SK-N-SH (cell line): Measurements from ENCODE around the gene FOSB. TPM values are rescaled to one million over a fixed set of nuclear protein-coding genes. Genes with fewer than 3 reads are reported as not detected.
A peak's percentile ranks its signal among the peaks of the same experiment; 100 is the strongest.

Experiments
- CTCF ChIA-PET: fragments of 300-600, 350-600 bp; formaldehyde crosslinking; extraction: SDS; loops from one replicate; lab custom pipeline; 2021; lab: Yijun Ruan, JAX
- POLR2A ChIA-PET: fragments of 350-600 bp; sonication (Branson Sonifier 250); formaldehyde crosslinking; extraction: SDS; loops from one replicate; lab custom pipeline; 2020; ENCODE audit warnings: antibody characterized with exemption, inconsistent platforms; lab: Yijun Ruan, JAX
- DNase-seq: peaks from one replicate; pipeline ENCODE4 v3.0.0; 2012
- H2AFZ ChIP-seq: fragments of 200-600 bp; sonication (generic); 2 replicates; pipeline ENCODE4 v1.8.1; 2016; ENCODE audit warnings: antibody characterized with exemption, mild to moderate bottlenecking, low read depth
- H3F3A ChIP-seq: fragments of 200-600 bp; sonication (generic); replicated peaks from 2 replicates; pipeline ENCODE3; 2016; ENCODE audit warnings: antibody characterized with exemption, mild to moderate bottlenecking; ENCODE audit not compliant: insufficient read depth
- H3K27ac ChIP-seq, 2 experiments: fragments of 200-500 bp in 1 of 2; fragments of 200-600 bp in 1 of 2; sonication (Bioruptor generic) in 1 of 2; sonication (generic), shearing (Covaris generic) in 1 of 2; 2 replicates each; pipeline versions ENCODE4 v1.5.1 to v1.6.1; 2014 to 2016; ENCODE audit warnings: low read depth in 2 of 2, inconsistent platforms in 1 of 2, low read length in 1 of 2, mild to moderate bottlenecking in 1 of 2, mixed read lengths in 1 of 2
- H3K27me3 ChIP-seq: fragments of 200-600 bp; sonication (generic), shearing (Covaris generic); 2 replicates; pipeline ENCODE4 v1.6.1; 2016; ENCODE audit warnings: mixed run types; ENCODE audit not compliant: insufficient read depth
- H3K36me3 ChIP-seq, 2 experiments: fragments of 200-500 bp in 1 of 2; fragments of 200-600 bp in 1 of 2; sonication (Bioruptor generic) in 1 of 2; sonication (generic) in 1 of 2; replicated peaks in 1 of 2; 2 replicates each; pipeline versions ENCODE3 to v1.5.1; 2014 to 2016; ENCODE audit warnings: low read length in 1 of 2, mild to moderate bottlenecking in 1 of 2; ENCODE audit not compliant: insufficient read depth in 2 of 2, control insufficient read depth in 1 of 2
- H3K4me1 ChIP-seq, 2 experiments: fragments of 200-500 bp in 1 of 2; fragments of 200-600 bp in 1 of 2; sonication (Bioruptor generic) in 1 of 2; sonication (generic), shearing (Covaris generic) in 1 of 2; 2 replicates each; pipeline versions ENCODE4 v1.5.1 to v1.6.1; 2014 to 2016; ENCODE audit warnings: low read depth in 1 of 2, low read length in 1 of 2, mixed run types in 1 of 2; ENCODE audit not compliant: insufficient read depth in 2 of 2, control insufficient read depth in 1 of 2
- H3K4me2 ChIP-seq: fragments of 200-600 bp; sonication (generic), shearing (Covaris generic); 2 replicates; pipeline ENCODE4 v1.6.1; 2017; ENCODE audit warnings: mixed run types
- H3K4me3 ChIP-seq, 2 experiments: fragments of 200-500 bp in 1 of 2; fragments of 200-600 bp in 1 of 2; sonication (Bioruptor generic) in 1 of 2; sonication (generic), shearing (Covaris generic) in 1 of 2; 2 replicates each; pipeline versions ENCODE4 v1.5.1 to v1.8.1; 2014 to 2016; ENCODE audit warnings: low read depth in 2 of 2, inconsistent platforms in 1 of 2, low read length in 1 of 2, mild to moderate bottlenecking in 1 of 2, mixed read lengths in 1 of 2, moderate library complexity in 1 of 2
- H3K79me2 ChIP-seq: fragments of 200-600 bp; sonication (generic); 2 replicates; pipeline ENCODE4 v1.8.1; 2017; ENCODE audit warnings: mild to moderate bottlenecking; ENCODE audit not compliant: insufficient read depth
- H3K9ac ChIP-seq: fragments of 200-600 bp; sonication (generic); 2 replicates; pipeline ENCODE4 v1.6.1; 2017; ENCODE audit warnings: mixed run types
- H3K9me2 ChIP-seq: fragments of 200-600 bp; sonication (generic); 2 replicates; pipeline ENCODE4 v1.6.1; 2017; ENCODE audit warnings: mixed run types
- H3K9me3 ChIP-seq: fragments of 200-600 bp; sonication (generic); 2 replicates; pipeline ENCODE4 v1.6.1; 2017; ENCODE audit warnings: mixed run types, mild to moderate bottlenecking, moderate library complexity
- H4K20me1 ChIP-seq: fragments of 200-600 bp; sonication (generic); 2 replicates; pipeline ENCODE4 v1.6.1; 2017; ENCODE audit warnings: mild to moderate bottlenecking, mixed run types; ENCODE audit not compliant: insufficient read depth
- CHD2 ChIP-seq: fragments of 150-350 bp; IDR thresholded peaks from 2 replicates; pipeline ENCODE4 v1.6.1; 2018; ENCODE audit warnings: low read length; ENCODE audit not compliant: partially characterized antibody
- FOXM1 ChIP-seq: IDR thresholded peaks from 2 replicates; pipeline ENCODE4 v1.4.0; 2012; ENCODE audit warnings: low read depth, mild to moderate bottlenecking
- GABPA ChIP-seq: IDR thresholded peaks from 2 replicates; pipeline ENCODE4 v1.4.0; 2012; ENCODE audit warnings: low read depth, mild to moderate bottlenecking
- MEF2A ChIP-seq: IDR thresholded peaks from 2 replicates; pipeline ENCODE4 v1.4.0; 2012; ENCODE audit warnings: low read depth, borderline replicate concordance
- MXI1 ChIP-seq: IDR thresholded peaks from 2 replicates; pipeline ENCODE4 v1.6.1; 2012; ENCODE audit warnings: mild to moderate bottlenecking, low read depth, low read length, improper control_type of control experiment
- NFIC ChIP-seq: IDR thresholded peaks from 2 replicates; pipeline ENCODE4 v1.4.0; 2012; ENCODE audit warnings: borderline replicate concordance
- NRF1 ChIP-seq: IDR thresholded peaks from 2 replicates; pipeline ENCODE4 v1.6.1; 2012; ENCODE audit warnings: low read depth, mild to moderate bottlenecking, low read length
- RAD21 ChIP-seq: IDR thresholded peaks from 2 replicates; pipeline ENCODE4 v1.6.1; 2012; ENCODE audit warnings: mild to moderate bottlenecking, low read length
- RCOR1 ChIP-seq: fragments of 150-350 bp; IDR thresholded peaks from 2 replicates; pipeline ENCODE4 v1.6.1; 2017; ENCODE audit warnings: antibody characterized with exemption, low read length
- RXRA ChIP-seq: IDR thresholded peaks from 2 replicates; pipeline ENCODE4 v1.4.0; 2012; ENCODE audit warnings: low read depth, mild to moderate bottlenecking, borderline replicate concordance
- SIN3A ChIP-seq: IDR thresholded peaks from 2 replicates; pipeline ENCODE4 v1.6.1; 2012; ENCODE audit warnings: low read depth, mild to moderate bottlenecking, low read length, moderate library complexity, borderline replicate concordance
- SMC3 ChIP-seq: IDR thresholded peaks from 2 replicates; pipeline ENCODE4 v1.6.1; 2012; ENCODE audit warnings: low read depth, low read length, improper control_type of control experiment
- TAF1 ChIP-seq: IDR thresholded peaks from 2 replicates; pipeline ENCODE4 v1.6.1; 2012; ENCODE audit warnings: low read depth, mild to moderate bottlenecking, low read length, moderate library complexity, borderline replicate concordance
- TCF12 ChIP-seq: IDR thresholded peaks from 2 replicates; pipeline ENCODE4 v1.4.0; 2012
- TEAD4 ChIP-seq: IDR thresholded peaks from 2 replicates; pipeline ENCODE4 v1.4.0; 2012; ENCODE audit warnings: mild to moderate bottlenecking, borderline replicate concordance; ENCODE audit not compliant: insufficient read depth
- YY1 ChIP-seq: IDR thresholded peaks from 2 replicates; pipeline ENCODE4 v1.4.0; 2012; ENCODE audit warnings: low read depth, mild to moderate bottlenecking
- WGBS: methylation state at CpG from one replicate; pipeline ENCODE4 v1.1.6; 2017; ENCODE audit warnings: low lambda C conversion rate; 5-methylcytosine and 5-hydroxymethylcytosine counted together
- polyA plus RNA-seq, 3 experiments: library from polyadenylated mRNA; depleted of rRNA; stranded (reverse); fragments of >200 nt; gene quantifications; 2 replicates each; pipeline ENCODE4 v1.2.3, GENCODE V29; 2012
- TF ChIP-seq, protein P1 (sequence below): IDR thresholded peaks from 2 replicates; pipeline ENCODE4 v1.4.0; 2012; ENCODE audit warnings: low read depth
- TF ChIP-seq, protein P2 (sequence below): IDR thresholded peaks from 2 replicates; pipeline ENCODE4 v1.4.0; 2012; ENCODE audit warnings: low read depth, borderline replicate concordance
- TF ChIP-seq, protein P3 (sequence below): IDR thresholded peaks from 2 replicates; pipeline ENCODE4 v1.6.1; 2012; ENCODE audit warnings: mild to moderate bottlenecking, low read depth, low read length, moderate library complexity
- TF ChIP-seq, protein P4 (sequence below): IDR thresholded peaks from 2 replicates; pipeline ENCODE4; 2012

FOSB gene
- polyA plus RNA-seq, 1 of the 3 experiments (the other 2 are of a cell fraction): 78.2 TPM

DNA sequence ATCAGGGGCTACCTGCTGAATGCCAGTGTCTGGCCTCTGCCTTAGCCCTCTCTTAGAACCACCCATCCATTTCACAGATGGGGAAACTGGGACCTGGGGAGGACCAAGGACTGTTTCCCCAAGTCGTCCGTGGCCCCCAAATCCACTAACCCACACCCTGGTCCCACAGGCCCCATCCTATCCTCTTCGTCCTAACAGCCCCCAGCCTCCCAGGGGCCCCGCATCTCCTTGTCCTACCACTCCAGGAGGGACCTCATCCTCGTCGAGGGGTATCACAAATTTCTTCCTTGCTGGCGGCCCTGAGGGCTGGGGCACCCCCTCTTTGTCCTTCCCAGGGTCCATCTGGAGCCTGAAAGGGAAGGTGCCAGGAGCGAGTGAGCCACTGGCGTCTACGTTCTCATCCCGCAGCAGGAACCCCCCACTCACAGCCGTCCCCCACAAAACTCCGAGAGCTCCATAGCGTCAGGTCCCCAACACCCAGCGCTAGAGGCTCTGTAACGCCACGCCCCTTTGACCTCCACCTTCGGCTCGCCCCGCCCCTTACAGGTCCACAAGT, 44.7 kb upstream of the FOSB start:
- peaks cover 39% of the 10 kb centered on the region for H3F3A ChIP-seq
- no peak for DNase-seq
- peaks cover 34% of the 10 kb centered on the region for H3K79me2 ChIP-seq
- peak overlapping the region; percentile 97 for H3K4me2 ChIP-seq
- H3K9me3 ChIP-seq: no peaks in the 10 kb centered on the region
- H3K4me1 ChIP-seq: peaks cover 14 to 20% of the 10 kb centered on the region in 2 experiments
- no peak overlapping the region for H2AFZ ChIP-seq
- TF ChIP-seq, protein P1, sequence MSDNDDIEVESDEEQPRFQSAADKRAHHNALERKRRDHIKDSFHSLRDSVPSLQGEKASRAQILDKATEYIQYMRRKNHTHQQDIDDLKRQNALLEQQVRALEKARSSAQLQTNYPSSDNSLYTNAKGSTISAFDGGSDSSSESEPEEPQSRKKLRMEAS: no peak
- TF ChIP-seq RXRA (no peak), TEAD4 (no peak), CHD2 (no peak), GABPA (no peak), SMC3 (no peak)
- TF ChIP-seq, protein P2, sequence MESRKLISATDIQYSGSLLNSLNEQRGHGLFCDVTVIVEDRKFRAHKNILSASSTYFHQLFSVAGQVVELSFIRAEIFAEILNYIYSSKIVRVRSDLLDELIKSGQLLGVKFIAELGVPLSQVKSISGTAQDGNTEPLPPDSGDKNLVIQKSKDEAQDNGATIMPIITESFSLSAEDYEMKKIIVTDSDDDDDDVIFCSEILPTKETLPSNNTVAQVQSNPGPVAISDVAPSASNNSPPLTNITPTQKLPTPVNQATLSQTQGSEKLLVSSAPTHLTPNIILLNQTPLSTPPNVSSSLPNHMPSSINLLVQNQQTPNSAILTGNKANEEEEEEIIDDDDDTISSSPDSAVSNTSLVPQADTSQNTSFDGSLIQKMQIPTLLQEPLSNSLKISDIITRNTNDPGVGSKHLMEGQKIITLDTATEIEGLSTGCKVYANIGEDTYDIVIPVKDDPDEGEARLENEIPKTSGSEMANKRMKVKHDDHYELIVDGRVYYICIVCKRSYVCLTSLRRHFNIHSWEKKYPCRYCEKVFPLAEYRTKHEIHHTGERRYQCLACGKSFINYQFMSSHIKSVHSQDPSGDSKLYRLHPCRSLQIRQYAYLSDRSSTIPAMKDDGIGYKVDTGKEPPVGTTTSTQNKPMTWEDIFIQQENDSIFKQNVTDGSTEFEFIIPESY: no peak
- no peaks in the 10 kb centered on the region for H3K27me3 ChIP-seq
- POLR2A ChIA-PET: interaction anchor here (1.1 kb wide), 1 partner anchor 56 kb away, joined by 3 read pairs; no protein-coding TSS in a partner anchor
- no peaks in the 10 kb centered on the region; the same call in 1 of the 2 replicates for H4K20me1 ChIP-seq
- peak overlapping the region; percentile 78 for H3K9ac ChIP-seq
- CTCF ChIA-PET: interaction anchor here (3.0 to 4.7 kb wide), 3 partner anchors 16 to 63 kb away, joined by 21 to 57 read pairs (median 29); no protein-coding TSS in a partner anchor
- H3K9me2 ChIP-seq: no peaks in the 10 kb centered on the region
- H3K36me3 ChIP-seq: peaks cover 4 to 13% of the 10 kb centered on the region in 2 experiments
- 7% methylated on average over 19 of the region's 20 CpGs for WGBS
- H3K4me3 ChIP-seq: peak overlapping the region; percentile 67 to 85
- H3K27ac ChIP-seq: peak overlapping the region; percentile 92 to 100

DNA sequence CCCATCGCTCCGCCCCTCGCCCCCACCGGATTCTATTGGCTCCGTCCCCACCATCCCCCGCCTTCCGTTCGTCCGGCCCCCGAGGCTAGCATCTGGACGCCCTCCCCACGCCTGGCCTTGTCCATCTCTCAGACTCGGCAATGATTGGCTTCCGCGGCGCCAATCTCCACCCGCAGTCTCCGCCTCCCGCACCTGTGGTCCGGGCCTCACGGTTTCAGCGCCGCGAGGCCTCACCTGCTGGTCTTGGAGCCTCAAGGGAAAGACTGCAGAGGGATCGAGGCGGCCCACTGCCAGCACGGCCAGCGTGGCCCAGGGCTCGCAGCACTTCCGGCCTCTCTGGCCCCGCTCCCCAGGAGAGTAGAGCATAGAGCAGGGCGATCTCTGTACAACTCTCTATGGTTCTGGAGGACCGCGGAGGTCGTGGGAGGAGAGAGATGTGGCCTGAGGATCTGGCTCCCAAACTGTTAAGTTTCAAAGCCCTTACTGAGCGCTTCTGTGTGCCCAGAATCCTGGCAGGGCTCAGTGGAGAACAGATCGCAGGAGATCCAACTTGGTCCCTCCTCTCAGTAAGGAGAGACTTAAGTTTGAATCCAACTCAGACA, 44.1 kb upstream of the FOSB start, which contains the start of gene ERCC1:
TSS of gene ERCC1 (minus strand) at position 329 of the 602 bp plus-strand sequence. CDS start 543 bp downstream, outside the sequence.
- H3K36me3 ChIP-seq: peaks cover 4 to 10% of the 10 kb centered on the region in 2 experiments
- no peaks in the 10 kb centered on the region for H3K27me3 ChIP-seq
- peak; percentile 98 for DNase-seq
- WGBS: 1% methylated on average over 37 of the region's 37 CpGs
- ChIA-PET POLR2A (interaction anchor here (1.1 kb wide), 1 partner anchor 55 kb away, joined by 3 read pairs; no protein-coding TSS in a partner anchor), CTCF (interaction anchor here (0.6 to 4.7 kb wide), 4 partner anchors 16 to 101 kb away, joined by 3 to 57 read pairs (median 25); no protein-coding TSS in a partner anchor)
- H3K9ac ChIP-seq: peak within 1 kb of the TSS; percentile 78
- H3K9me3 ChIP-seq: no peaks in the 10 kb centered on the region
- peak within 1 kb of the TSS; percentile 53 for H2AFZ ChIP-seq
- H3K4me2 ChIP-seq: peak within 1 kb of the TSS; percentile 97
- H3K4me1 ChIP-seq: peaks cover 15 to 20% of the 10 kb centered on the region in 2 experiments
- H3K27ac ChIP-seq: peak within 1 kb of the TSS; percentile 92 to 100
- peaks cover 38% of the 10 kb centered on the region for H3F3A ChIP-seq
- H3K4me3 ChIP-seq: peak within 1 kb of the TSS; percentile 67 to 85
- H4K20me1 ChIP-seq: no peaks in the 10 kb centered on the region; the same call in 1 of the 2 replicates
- no peaks in the 10 kb centered on the region for H3K9me2 ChIP-seq
- peaks cover 34% of the 10 kb centered on the region for H3K79me2 ChIP-seq
- TF ChIP-seq CHD2: peak; percentile 68
- TF ChIP-seq MEF2A: no peak
- no peak for TF ChIP-seq NFIC
- no peak for TF ChIP-seq RCOR1
- TF ChIP-seq, protein P3, sequence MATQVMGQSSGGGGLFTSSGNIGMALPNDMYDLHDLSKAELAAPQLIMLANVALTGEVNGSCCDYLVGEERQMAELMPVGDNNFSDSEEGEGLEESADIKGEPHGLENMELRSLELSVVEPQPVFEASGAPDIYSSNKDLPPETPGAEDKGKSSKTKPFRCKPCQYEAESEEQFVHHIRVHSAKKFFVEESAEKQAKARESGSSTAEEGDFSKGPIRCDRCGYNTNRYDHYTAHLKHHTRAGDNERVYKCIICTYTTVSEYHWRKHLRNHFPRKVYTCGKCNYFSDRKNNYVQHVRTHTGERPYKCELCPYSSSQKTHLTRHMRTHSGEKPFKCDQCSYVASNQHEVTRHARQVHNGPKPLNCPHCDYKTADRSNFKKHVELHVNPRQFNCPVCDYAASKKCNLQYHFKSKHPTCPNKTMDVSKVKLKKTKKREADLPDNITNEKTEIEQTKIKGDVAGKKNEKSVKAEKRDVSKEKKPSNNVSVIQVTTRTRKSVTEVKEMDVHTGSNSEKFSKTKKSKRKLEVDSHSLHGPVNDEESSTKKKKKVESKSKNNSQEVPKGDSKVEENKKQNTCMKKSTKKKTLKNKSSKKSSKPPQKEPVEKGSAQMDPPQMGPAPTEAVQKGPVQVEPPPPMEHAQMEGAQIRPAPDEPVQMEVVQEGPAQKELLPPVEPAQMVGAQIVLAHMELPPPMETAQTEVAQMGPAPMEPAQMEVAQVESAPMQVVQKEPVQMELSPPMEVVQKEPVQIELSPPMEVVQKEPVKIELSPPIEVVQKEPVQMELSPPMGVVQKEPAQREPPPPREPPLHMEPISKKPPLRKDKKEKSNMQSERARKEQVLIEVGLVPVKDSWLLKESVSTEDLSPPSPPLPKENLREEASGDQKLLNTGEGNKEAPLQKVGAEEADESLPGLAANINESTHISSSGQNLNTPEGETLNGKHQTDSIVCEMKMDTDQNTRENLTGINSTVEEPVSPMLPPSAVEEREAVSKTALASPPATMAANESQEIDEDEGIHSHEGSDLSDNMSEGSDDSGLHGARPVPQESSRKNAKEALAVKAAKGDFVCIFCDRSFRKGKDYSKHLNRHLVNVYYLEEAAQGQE: no peak; the same call in 1 of the 2 replicates
- TF ChIP-seq, protein P4, sequence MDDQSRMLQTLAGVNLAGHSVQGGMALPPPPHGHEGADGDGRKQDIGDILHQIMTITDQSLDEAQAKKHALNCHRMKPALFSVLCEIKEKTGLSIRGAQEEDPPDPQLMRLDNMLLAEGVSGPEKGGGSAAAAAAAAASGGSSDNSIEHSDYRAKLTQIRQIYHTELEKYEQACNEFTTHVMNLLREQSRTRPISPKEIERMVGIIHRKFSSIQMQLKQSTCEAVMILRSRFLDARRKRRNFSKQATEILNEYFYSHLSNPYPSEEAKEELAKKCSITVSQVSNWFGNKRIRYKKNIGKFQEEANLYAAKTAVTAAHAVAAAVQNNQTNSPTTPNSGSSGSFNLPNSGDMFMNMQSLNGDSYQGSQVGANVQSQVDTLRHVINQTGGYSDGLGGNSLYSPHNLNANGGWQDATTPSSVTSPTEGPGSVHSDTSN: peak; percentile 98
- no peak for TF ChIP-seq NRF1
- peak; percentile 83 for TF ChIP-seq GABPA
- peak; percentile 60; the same call in 1 of the 2 replicates for TF ChIP-seq SIN3A
- TF ChIP-seq FOXM1: no peak
- TF ChIP-seq TAF1: peak; percentile 63
- no peak for TF ChIP-seq TEAD4
- peak; percentile 87 for TF ChIP-seq MXI1
- TF ChIP-seq RAD21: no peak
- TF ChIP-seq TCF12: peak; percentile 46; the same call in 1 of the 2 replicates
- no peak for TF ChIP-seq YY1
